Right lobe of liver (tissue), 6 donors: ENCODE data around the gene MFSD6. TPM values are rescaled to one million over a fixed set of nuclear protein-coding genes. Genes with fewer than 3 reads are reported as not detected.

Experiments used
- ATAC-seq, 4 donors: fragments of 200-7000 bp; cut with Tn5 transposase; one replicate each; pipeline ENCODE4 v1.9.1; 2020; ENCODE audit warnings: mild to moderate bottlenecking in 4 of 4, moderate library complexity in 4 of 4
- DNase-seq, 3 donors: peaks; one replicate each; pipeline ENCODE4 v3.0.0-alpha.2; 2020
- H3K27ac ChIP-seq, 3 donors: fragments of 200-600 bp; one replicate each; pipeline ENCODE4 v1.8.0; 2022
- H3K27me3 ChIP-seq, 2 donors: fragments of 200-600 bp; one replicate each; pipeline ENCODE4 v1.8.0; 2022
- H3K36me3 ChIP-seq, 4 donors: fragments of 200-600 bp; sonication (generic) in 1 of 4; one replicate each; pipeline versions ENCODE4 v1.5.1 to v1.8.0; 2017 to 2022; ENCODE audit warnings: control low read depth in 1 of 4
- H3K4me1 ChIP-seq, 4 donors: fragments of 200-600 bp; sonication (generic) in 1 of 4; one replicate each; pipeline versions ENCODE4 v1.5.1 to v1.8.0; 2017 to 2022; ENCODE audit warnings: control low read depth in 1 of 4
- H3K4me3 ChIP-seq, 3 donors: fragments of 200-600 bp; one replicate each; pipeline ENCODE4 v1.8.0; 2022
- H3K9me3 ChIP-seq, 4 donors: fragments of 200-600 bp; sonication (generic) in 1 of 4; one replicate each; pipeline versions ENCODE4 v1.5.1 to v1.8.0; 2017 to 2022; ENCODE audit warnings: control low read depth in 1 of 4
- CTCF ChIP-seq, 4 donors: fragments of 200-600 bp in 3 of 4; fragments of 450-650 bp in 1 of 4; IDR thresholded peaks; one replicate each; pipeline versions ENCODE4 v1.5.1 to v1.8.0; 2016 to 2022; ENCODE audit warnings: antibody characterized with exemption in 4 of 4, mild to moderate bottlenecking in 2 of 4
- POLR2A ChIP-seq: fragments of 450-650 bp; IDR thresholded peaks from one replicate; pipeline ENCODE4 v1.6.1; 2017; ENCODE audit warnings: antibody characterized with exemption, mild to moderate bottlenecking
- WGBS: methylation state at CpG from one replicate; pipeline ENCODE4 v1.1.6; 2018; ENCODE audit warnings: low coverage, low lambda C conversion rate; ENCODE audit not compliant: insufficient coverage; ENCODE audit errors: missing lambda C conversion rate; 5-methylcytosine and 5-hydroxymethylcytosine counted together
- intact Hi-C, 2 donors: fragments of 100-400 bp; cut with DNase I; formaldehyde crosslinking; loops; one replicate each; pipeline versions ENCODE4 v1.11.2 to v1.14.1; 2022
- total RNA-seq, 6 experiments: library from RNA; depleted of rRNA in 2 of 6; stranded (reverse); fragments of >200 nt in 2 of 6; fragmentation: NEBNext Ultra II Directional in 3 of 6; extraction: Animal tissue kit (Norgen Biotek cat#: 25700) in 3 of 6; gene quantifications; one replicate each; pipeline versions ENCODE4 v1.1.0 to v1.2.4, GENCODE V29; 2016 to 2023
- donor health status: DM: no; HTN: yes; CAD: no.
- donor health status: DM: no; HTN: no; CAD: no.
- donor health status: DM: no; HTN: no; CAD: no.
- donor health status: DM: no; HTN: yes; CAD: no.
- donor health status: DM: no; HTN: yes; CAD: no.

MFSD6 gene
- total RNA-seq, 6 experiments from 2014 or later: 1.5 to 14.8 (median 4.1) TPM

DNA sequence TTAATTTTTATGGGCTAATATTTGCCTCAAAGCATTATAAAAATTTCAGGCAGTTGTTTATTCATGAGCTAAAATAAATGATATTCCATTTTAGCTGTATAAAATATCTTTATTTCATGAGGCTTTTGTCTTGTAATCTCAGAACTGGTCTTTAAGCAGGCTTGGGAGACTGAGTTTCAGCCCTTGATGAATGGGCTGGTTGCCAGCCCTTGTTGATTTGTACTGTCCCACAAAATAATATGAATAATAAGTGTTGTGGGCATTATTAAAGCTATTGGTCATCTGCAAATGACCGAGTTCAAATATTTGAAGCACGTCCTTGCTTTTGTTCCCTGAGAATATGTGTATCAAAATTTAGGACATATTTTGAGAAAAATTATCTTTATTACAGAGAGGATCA, 46.6 kb upstream of the MFSD6 start:
- intact Hi-C loops: no loop called here
- WGBS: 67% methylated on average over 2 of the region's 2 CpGs
- Histone ChIP-seq H3K9me3 (no peaks in the 10 kb centered on the region), H3K4me1 (peaks cover 0 to 28% (median 7%) of the 10 kb centered on the region in 4 donors), H3K4me3 (no peak overlapping the region), H3K36me3 (no peaks in the 10 kb centered on the region), H3K27ac (no peak overlapping the region), H3K27me3 (no peaks in the 10 kb centered on the region)
- no peak for ATAC-seq
- no peak for TF ChIP-seq POLR2A
- no peak for TF ChIP-seq CTCF (IDR thresholded peaks at IDR 0.05)
- DNase-seq: no peak

DNA sequence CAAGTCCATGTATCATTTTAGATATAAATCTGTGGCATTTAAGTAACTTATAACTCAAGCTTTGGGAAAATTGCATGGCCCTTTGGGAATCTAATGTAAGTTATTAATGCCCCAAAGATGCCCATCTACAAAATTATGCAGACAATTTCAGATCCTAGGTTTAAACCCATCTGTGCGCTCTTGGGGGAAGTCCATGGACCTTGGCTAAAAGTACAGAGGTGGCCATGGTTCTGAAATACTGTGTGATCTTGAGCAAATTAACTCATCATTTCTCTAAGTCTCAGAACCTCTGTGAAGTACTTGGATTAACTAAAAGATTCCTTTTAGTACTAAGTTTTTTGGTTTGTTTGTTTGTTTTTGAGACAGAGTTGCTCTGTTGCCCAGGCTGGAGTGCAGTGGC, 45.3 kb upstream of the MFSD6 start:
- DNase-seq (no peak), ATAC-seq (peak in 1 of 4 donors; percentile 20)
- TF ChIP-seq CTCF (IDR thresholded peaks at IDR 0.05): no peak
- no peak for TF ChIP-seq POLR2A
- no peak overlapping the region for H3K4me3 ChIP-seq
- H3K4me1 ChIP-seq: peaks cover 0 to 22% (median 7%) of the 10 kb centered on the region in 4 donors
- intact Hi-C loops: no loop called here
- H3K27ac ChIP-seq: peak overlapping the region in 1 of 3 donors; percentile 31
- WGBS: 89% methylated on average over 1 of the region's 1 CpG
- H3K36me3 ChIP-seq: peaks cover 0 to 4% (median 0%) of the 10 kb centered on the region in 4 donors
- H3K9me3 ChIP-seq: no peaks in the 10 kb centered on the region
- no peaks in the 10 kb centered on the region for H3K27me3 ChIP-seq

DNA sequence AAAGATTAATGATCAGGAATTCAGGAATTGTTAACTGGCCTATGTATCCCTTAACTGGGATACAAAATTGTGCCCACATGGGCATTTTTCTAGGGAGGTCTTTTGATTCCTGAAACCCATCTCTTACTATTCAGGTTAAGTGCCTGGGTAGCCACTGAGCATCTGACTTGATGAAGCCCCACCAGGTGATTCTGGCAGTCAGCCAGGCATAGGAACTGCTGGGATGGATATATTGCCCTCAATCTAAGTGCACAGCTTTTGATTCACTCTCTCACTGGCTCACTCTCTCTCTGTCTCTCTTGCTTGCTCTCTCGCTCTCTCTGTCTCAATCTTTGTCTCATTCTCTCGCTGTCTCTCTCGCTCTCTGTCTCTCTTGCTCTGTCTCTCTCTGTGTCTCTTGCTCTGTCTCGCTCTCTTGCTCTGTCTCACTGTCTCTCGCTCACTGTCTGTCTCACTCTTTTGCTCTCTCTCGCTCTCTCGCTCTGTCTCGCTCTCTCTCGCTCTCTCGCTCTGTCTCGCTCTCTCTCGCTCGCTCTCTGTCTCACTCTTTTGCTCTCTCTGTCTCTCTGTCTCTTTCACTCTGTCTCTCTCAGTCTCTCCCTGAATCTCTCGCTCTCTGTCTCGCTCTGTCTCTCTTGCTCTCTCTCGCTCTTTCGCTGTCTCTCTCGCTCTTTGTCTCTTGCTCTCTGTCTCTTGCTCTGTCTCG, 42.5 kb upstream of the MFSD6 start:
- WGBS: 99% methylated on average over 10 of the region's 19 CpGs
- Histone ChIP-seq H3K9me3 (no peaks in the 10 kb centered on the region), H3K36me3 (peaks cover 0 to 4% (median 2%) of the 10 kb centered on the region in 4 donors), H3K4me1 (peaks cover 0 to 8% (median 0%) of the 10 kb centered on the region in 4 donors), H3K27me3 (no peaks in the 10 kb centered on the region), H3K27ac (no peak overlapping the region), H3K4me3 (no peak overlapping the region)
- ATAC-seq (no peak), DNase-seq (no peak)
- intact Hi-C loops: no loop called here
- TF ChIP-seq POLR2A: no peak
- TF ChIP-seq CTCF (IDR thresholded peaks at IDR 0.05): no peak

GRCh38 chr2:190366248-190366753, 41.9 kb upstream of the MFSD6 start:
- H3K9me3 ChIP-seq: no peaks in the 10 kb centered on the region
- ATAC-seq (no peak), DNase-seq (no peak)
- intact Hi-C loops: no loop called here
- H3K4me3 ChIP-seq: no peak overlapping the region
- no peak overlapping the region for H3K27ac ChIP-seq
- peaks cover 0 to 8% (median 0%) of the 10 kb centered on the region in 4 donors for H3K4me1 ChIP-seq
- TF ChIP-seq POLR2A: no peak
- TF ChIP-seq CTCF (IDR thresholded peaks at IDR 0.05): no peak
- H3K27me3 ChIP-seq: no peaks in the 10 kb centered on the region
- peaks cover 0 to 7% (median 2%) of the 10 kb centered on the region in 4 donors for H3K36me3 ChIP-seq
- WGBS: 85% methylated on average over 11 of the region's 11 CpGs
